ENCODE data around the gene TRIM75. TPM values are rescaled to one million over a fixed set of nuclear protein-coding genes. Genes with fewer than 3 reads are reported as not detected.

The TRIM75 gene
- total and polyA plus RNA-seq, 2 experiments from 2014 or later = not detected

GRCh38 chr4:165094873-165095272 is 41.2 kb downstream of the TRIM75 start:
- H4K20me1 ChIP-seq (ENCODE audit: insufficient read depth) = no peaks in the 10 kb centered on the region
- no peak overlapping the region for H3K27ac ChIP-seq
- H3K4me2 ChIP-seq (ENCODE audit: unreplicated experiment) = no peak overlapping the region
- no peaks in the 10 kb centered on the region for H3K9me2 ChIP-seq (ENCODE audit: insufficient read depth)
- no peak overlapping the region for H3K4me3 ChIP-seq
- H3K9ac ChIP-seq = no peak overlapping the region
- H3K9me3 ChIP-seq (ENCODE audit: low read depth) = no peaks in the 10 kb centered on the region
- H2AFZ ChIP-seq = no peak overlapping the region
- no peaks in the 10 kb centered on the region for H3K27me3 ChIP-seq (replicated peaks; ENCODE audit: insufficient read depth)
- 83 to 85% methylated on average over 3 of the region's 3 CpGs for WGBS, 2 experiments (ENCODE audit: low coverage in 1 of 2, low lambda C conversion rate in 2 of 2, missing lambda C conversion rate in 2 of 2)
- H3K36me3 ChIP-seq (ENCODE audit: low read depth) = no peaks in the 10 kb centered on the region
- H3F3A ChIP-seq (ENCODE audit: insufficient read depth) = no peaks in the 10 kb centered on the region
- no peaks in the 10 kb centered on the region for H3K4me1 ChIP-seq (ENCODE audit: insufficient read depth)
- no peak for TF ChIP-seq EZH2 (IDR thresholded peaks at IDR 0.05; ENCODE audit: insufficient read depth, poor library complexity, severe bottlenecking)
- TF ChIP-seq EZH2phosphoT487 (IDR thresholded peaks at IDR 0.05; ENCODE audit: insufficient read depth, low read depth) = no peak
- DNase-seq = no peak
- in situ Hi-C loops (cut with MboI) = loop anchor here (10.0 kb wide), 1 partner anchor 310 kb away; no protein-coding TSS in a partner anchor
- no peaks in the 10 kb centered on the region for H3K79me2 ChIP-seq (ENCODE audit: insufficient read depth)

GRCh38 chr4:165095291-165095690 is 41.6 kb downstream of the TRIM75 start:
- H3K9me2 ChIP-seq (ENCODE audit: insufficient read depth) = no peaks in the 10 kb centered on the region
- H4K20me1 ChIP-seq (ENCODE audit: insufficient read depth) = no peaks in the 10 kb centered on the region
- in situ Hi-C loops (cut with MboI) = loop anchor here (10.0 kb wide), 1 partner anchor 310 kb away; no protein-coding TSS in a partner anchor
- 57 to 60% methylated on average over 1 of the region's 1 CpG for WGBS, 2 experiments (ENCODE audit: low coverage in 1 of 2, low lambda C conversion rate in 2 of 2, missing lambda C conversion rate in 2 of 2)
- no peaks in the 10 kb centered on the region for H3K79me2 ChIP-seq (ENCODE audit: insufficient read depth)
- H3F3A ChIP-seq (ENCODE audit: insufficient read depth) = no peaks in the 10 kb centered on the region
- no peaks in the 10 kb centered on the region for H3K9me3 ChIP-seq (ENCODE audit: low read depth)
- no peak overlapping the region for H3K27ac ChIP-seq
- H2AFZ ChIP-seq = no peak overlapping the region
- no peak overlapping the region for H3K9ac ChIP-seq
- H3K27me3 ChIP-seq (replicated peaks; ENCODE audit: insufficient read depth) = no peaks in the 10 kb centered on the region
- H3K36me3 ChIP-seq (ENCODE audit: low read depth) = no peaks in the 10 kb centered on the region
- TF ChIP-seq EZH2 (IDR thresholded peaks at IDR 0.05; ENCODE audit: insufficient read depth, poor library complexity, severe bottlenecking) = no peak
- no peak for TF ChIP-seq EZH2phosphoT487 (IDR thresholded peaks at IDR 0.05; ENCODE audit: insufficient read depth, low read depth)
- no peaks in the 10 kb centered on the region for H3K4me1 ChIP-seq (ENCODE audit: insufficient read depth)
- no peak for DNase-seq
- no peak overlapping the region for H3K4me2 ChIP-seq (ENCODE audit: unreplicated experiment)
- H3K4me3 ChIP-seq = no peak overlapping the region

- no peak overlapping the region for H2AFZ ChIP-seq
- peak; percentile 56 for DNase-seq
- H3K9me3 ChIP-seq (ENCODE audit: low read depth) = no peaks in the 10 kb centered on the region
- no peaks in the 10 kb centered on the region for H3K4me1 ChIP-seq (ENCODE audit: insufficient read depth)
- H3K4me2 ChIP-seq (ENCODE audit: unreplicated experiment) = no peak overlapping the region
- WGBS, 2 experiments (ENCODE audit: low coverage in 1 of 2, low lambda C conversion rate in 2 of 2, missing lambda C conversion rate in 2 of 2) = 73 to 76% methylated on average over 2 of the region's 2 CpGs
- no peak overlapping the region for H3K27ac ChIP-seq
- no peaks in the 10 kb centered on the region for H3K9me2 ChIP-seq (ENCODE audit: insufficient read depth)
- H3K36me3 ChIP-seq (ENCODE audit: low read depth) = no peaks in the 10 kb centered on the region
- in situ Hi-C loops (cut with MboI) = loop anchor here (10.0 kb wide), 1 partner anchor 312 kb away; no protein-coding TSS in a partner anchor
- H3K27me3 ChIP-seq (replicated peaks; ENCODE audit: insufficient read depth) = no peaks in the 10 kb centered on the region
- no peak overlapping the region for H3K9ac ChIP-seq
- H4K20me1 ChIP-seq (ENCODE audit: insufficient read depth) = no peaks in the 10 kb centered on the region
- no peaks in the 10 kb centered on the region for H3F3A ChIP-seq (ENCODE audit: insufficient read depth)
- H3K79me2 ChIP-seq (ENCODE audit: insufficient read depth) = no peaks in the 10 kb centered on the region
- TF ChIP-seq EZH2phosphoT487 (IDR thresholded peaks at IDR 0.05; ENCODE audit: insufficient read depth, low read depth) = no peak
- no peak for TF ChIP-seq EZH2 (IDR thresholded peaks at IDR 0.05; ENCODE audit: insufficient read depth, poor library complexity, severe bottlenecking)
- H3K4me3 ChIP-seq = no peak overlapping the region
These were observed 43.1 kb downstream of the TRIM75 start for GRCh38 chr4:165096776-165097175.

- TF ChIP-seq EZH2 (IDR thresholded peaks at IDR 0.05; ENCODE audit: insufficient read depth, poor library complexity, severe bottlenecking) (no peak), EZH2phosphoT487 (IDR thresholded peaks at IDR 0.05; ENCODE audit: insufficient read depth, low read depth) (no peak)
- WGBS, 2 experiments (ENCODE audit: low coverage in 1 of 2, low lambda C conversion rate in 2 of 2, missing lambda C conversion rate in 2 of 2) = 70 to 71% methylated on average over 3 of the region's 3 CpGs
- H3K36me3 ChIP-seq (ENCODE audit: low read depth) = no peaks in the 10 kb centered on the region
- H3F3A ChIP-seq (ENCODE audit: insufficient read depth) = no peaks in the 10 kb centered on the region
- no peak overlapping the region for H3K4me2 ChIP-seq (ENCODE audit: unreplicated experiment)
- H3K4me3 ChIP-seq = no peak overlapping the region
- no peaks in the 10 kb centered on the region for H3K9me3 ChIP-seq (ENCODE audit: low read depth)
- in situ Hi-C loops (cut with MboI) = no loop called here
- H3K9me2 ChIP-seq (ENCODE audit: insufficient read depth) = no peaks in the 10 kb centered on the region
- H3K4me1 ChIP-seq (ENCODE audit: insufficient read depth) = no peaks in the 10 kb centered on the region
- H3K79me2 ChIP-seq (ENCODE audit: insufficient read depth) = no peaks in the 10 kb centered on the region
- H3K27ac ChIP-seq = no peak overlapping the region
- H3K27me3 ChIP-seq (replicated peaks; ENCODE audit: insufficient read depth) = no peaks in the 10 kb centered on the region
- no peak for DNase-seq
- no peaks in the 10 kb centered on the region for H4K20me1 ChIP-seq (ENCODE audit: insufficient read depth)
- H2AFZ ChIP-seq = no peak overlapping the region
- no peak overlapping the region for H3K9ac ChIP-seq
These were observed 48.0 kb downstream of the TRIM75 start for GRCh38 chr4:165101641-165102040.

- Histone ChIP-seq H3F3A (ENCODE audit: insufficient read depth) (no peaks in the 10 kb centered on the region), H3K4me3 (no peak overlapping the region), H3K27me3 (replicated peaks; ENCODE audit: insufficient read depth) (no peaks in the 10 kb centered on the region), H3K4me1 (ENCODE audit: insufficient read depth) (no peaks in the 10 kb centered on the region; the same call in 1 of the 2 replicates), H3K36me3 (ENCODE audit: low read depth) (no peaks in the 10 kb centered on the region), H2AFZ (no peak overlapping the region), H4K20me1 (ENCODE audit: insufficient read depth) (no peaks in the 10 kb centered on the region), H3K27ac (no peak overlapping the region), H3K79me2 (ENCODE audit: insufficient read depth) (no peaks in the 10 kb centered on the region), H3K4me2 (ENCODE audit: unreplicated experiment) (no peak overlapping the region), H3K9me2 (ENCODE audit: insufficient read depth) (no peaks in the 10 kb centered on the region), H3K9me3 (ENCODE audit: low read depth) (no peaks in the 10 kb centered on the region), H3K9ac (no peak overlapping the region)
- WGBS, 2 experiments (ENCODE audit: low coverage in 1 of 2, low lambda C conversion rate in 2 of 2, missing lambda C conversion rate in 2 of 2) = 45% methylated on average over 6 of the region's 6 CpGs
- no peak for TF ChIP-seq EZH2phosphoT487 (IDR thresholded peaks at IDR 0.05; ENCODE audit: insufficient read depth, low read depth)
- TF ChIP-seq EZH2 (IDR thresholded peaks at IDR 0.05; ENCODE audit: insufficient read depth, poor library complexity, severe bottlenecking) = no peak
- in situ Hi-C loops (cut with MboI) = no loop called here
- DNase-seq = no peak
These were observed 52.9 kb downstream of the TRIM75 start for GRCh38 chr4:165106518-165106917.

Small RNAs within 50 kb of the gene (small RNA-seq; reads per million reads assigned to genes)
- gene AC106872.12 (ENCODE audit: low read depth, low replicate concordance) = not detected

Other genes with a start within 250 kb of the TRIM75 start
- gene APELA, start 176.7 kb upstream of the TRIM75 start, total RNA-seq (2014; rRNA removed; shearing (Covaris generic)) = not detected in 2 replicates
- not detected in 2 replicates for gene APELA, start 176.7 kb upstream of the TRIM75 start, polyA plus RNA-seq (2016; fragmentation: Nextera tagmentation; extraction: Ambion mirVana)
- not detected in 2 replicates for gene TRIM61, start 76.2 kb upstream of the TRIM75 start, total RNA-seq (2014; rRNA removed; shearing (Covaris generic))
- 0.18 TPM in 1 of 2 replicates, not detected in the other for gene TRIM61, start 76.2 kb upstream of the TRIM75 start, polyA plus RNA-seq (2016; fragmentation: Nextera tagmentation; extraction: Ambion mirVana)
- not detected in 2 replicates for gene TRIM60, start 21.9 kb upstream of the TRIM75 start, total RNA-seq (2014; rRNA removed; shearing (Covaris generic))
- not detected in 2 replicates for gene TRIM60, start 21.9 kb upstream of the TRIM75 start, polyA plus RNA-seq (2016; fragmentation: Nextera tagmentation; extraction: Ambion mirVana)
- gene TMEM192, start 59.0 kb downstream of the TRIM75 start, total RNA-seq (2014; rRNA removed; shearing (Covaris generic)) = 6.4 and 13.7 TPM in 2 replicates
- 7.6 and 7.8 TPM in 2 replicates for gene TMEM192, start 59.0 kb downstream of the TRIM75 start, polyA plus RNA-seq (2016; fragmentation: Nextera tagmentation; extraction: Ambion mirVana)
- gene KLHL2, start 153.7 kb downstream of the TRIM75 start, total RNA-seq (2014; rRNA removed; shearing (Covaris generic)) = 14.8 and 20.2 TPM in 2 replicates
- 10.9 and 11.0 TPM in 2 replicates for gene KLHL2, start 153.7 kb downstream of the TRIM75 start, polyA plus RNA-seq (2016; fragmentation: Nextera tagmentation; extraction: Ambion mirVana)

Data from GM23248 (cell line).